OCI-LY7 (cell line): ENCODE measurements around the gene PGA5. TPM values are rescaled to one million over a fixed set of nuclear protein-coding genes. Genes with fewer than 3 reads are reported as not detected.

Experiments used
- BruUV-seq: library from RNA; stranded (reverse); fragments of 400-500 nt; replicated peaks from 2 replicates; lab custom pipeline; 2021; lab: Mats Ljungman, UMichigan
- CTCF ChIA-PET: fragments of 300-600 bp; sonication (Branson Sonifier 250); formaldehyde crosslinking; loops from one replicate; lab custom pipeline; 2022; ENCODE audit warnings: antibody characterized with exemption; ENCODE audit not compliant: unreplicated experiment; lab: Charles Lee
- POLR2A ChIA-PET: fragments of 300-600 bp; sonication (Branson Sonifier 250); formaldehyde crosslinking; loops from one replicate; lab custom pipeline; 2022; ENCODE audit warnings: antibody characterized with exemption; lab: Charles Lee
- DNase-seq: peaks from one replicate; pipeline ENCODE4 v3.0.0-alpha.2; 2015; ENCODE audit warnings: low spot score
- H2AFZ ChIP-seq: fragments of 200-600 bp; sonication (generic), shearing (Covaris generic); 2 replicates; pipeline ENCODE4 v1.6.1; 2014; ENCODE audit warnings: mild to moderate bottlenecking, antibody characterized with exemption, low read length, moderate library complexity
- H3K27ac ChIP-seq: fragments of 200-600 bp; sonication (generic); 2 replicates; pipeline ENCODE4 v1.5.1; 2014; ENCODE audit warnings: mixed run types, low read depth, mild to moderate bottlenecking, moderate library complexity, low read length, inconsistent platforms; ENCODE audit not compliant: poor library complexity, severe bottlenecking
- H3K36me3 ChIP-seq: fragments of 200-600 bp; sonication (generic); 2 replicates; pipeline ENCODE4 v1.6.1; 2014; ENCODE audit warnings: mild to moderate bottlenecking, antibody characterized with exemption, low read length, moderate library complexity, mixed read lengths; ENCODE audit not compliant: insufficient read depth
- H3K4me1 ChIP-seq: fragments of 200-600 bp; sonication (generic); 2 replicates; pipeline ENCODE4 v1.5.1; 2014; ENCODE audit warnings: mild to moderate bottlenecking, low read length; ENCODE audit not compliant: insufficient read depth, poor library complexity, severe bottlenecking
- H3K4me2 ChIP-seq: fragments of 200-600 bp; sonication (generic); 2 replicates; pipeline ENCODE4 v1.6.1; 2014; ENCODE audit warnings: mild to moderate bottlenecking, low read length
- H3K4me3 ChIP-seq: fragments of 200-600 bp; sonication (generic); 2 replicates; pipeline ENCODE4 v1.5.1; 2014; ENCODE audit warnings: mild to moderate bottlenecking, low read depth, low read length; ENCODE audit not compliant: poor library complexity, severe bottlenecking
- H3K79me2 ChIP-seq: fragments of 200-600 bp; sonication (generic); 2 replicates; pipeline ENCODE4 v1.6.1; 2016; ENCODE audit warnings: low read depth, mild to moderate bottlenecking, low read length, moderate library complexity, mixed read lengths; ENCODE audit not compliant: insufficient read depth
- H3K9me2 ChIP-seq: fragments of 200-600 bp; sonication (generic); 2 replicates; pipeline ENCODE4 v1.6.1; 2016; ENCODE audit warnings: mild to moderate bottlenecking, low read length, mixed read lengths; ENCODE audit not compliant: insufficient read depth
- H3K9me3 ChIP-seq: fragments of 200-600 bp; sonication (generic); 2 replicates; pipeline ENCODE4 v1.6.1; 2014; ENCODE audit warnings: mild to moderate bottlenecking, mixed run types, low read length, mixed read lengths
- H4K20me1 ChIP-seq: fragments of 200-600 bp; sonication (generic); 2 replicates; pipeline ENCODE4 v1.6.1; 2014; ENCODE audit warnings: mild to moderate bottlenecking, antibody characterized with exemption, low read length, moderate library complexity, mixed read lengths; ENCODE audit not compliant: insufficient read depth
- CTCF ChIP-seq: fragments of 200-600 bp; sonication (generic); conservative IDR thresholded peaks from 2 replicates; pipeline ENCODE4 v1.5.1; 2014; ENCODE audit warnings: mild to moderate bottlenecking, antibody characterized with exemption, low read length, moderate library complexity, mixed read lengths
- EZH2phosphoT487 ChIP-seq: fragments of 200-600 bp; sonication (generic); IDR thresholded peaks from 2 replicates; pipeline ENCODE4 v1.6.1; 2018; ENCODE audit warnings: low read depth, borderline replicate concordance, mild to moderate bottlenecking, mixed run types, antibody characterized with exemption, low read length, moderate library complexity, mixed read lengths
- intact Hi-C: fragments of 100-400 bp; cut with micrococcal nuclease; formaldehyde crosslinking; loops from one replicate; pipeline ENCODE4 v1.10.0; 2022; ENCODE audit not compliant: unreplicated experiment
- total RNA-seq, 2 experiments: library from RNA; depleted of rRNA in 1 of 2; stranded (reverse); fragments of >200 nt in 1 of 2; shearing (Covaris generic) in 1 of 2; gene quantifications; 2 replicates each; pipeline ENCODE4 v1.2.3, GENCODE V29; 2014 to 2022

The PGA5 gene
- total RNA-seq, 2 experiments from 2014 or later: not detected

- no TSS peak for BruUV-seq
- Histone ChIP-seq H4K20me1 (no peaks in the 10 kb centered on the region), H3K4me1 (peaks cover 24% of the 10 kb centered on the region), H3K9me3 (no peaks in the 10 kb centered on the region), H3K36me3 (peaks cover 38% of the 10 kb centered on the region), H2AFZ (no peak overlapping the region), H3K27ac (no peak overlapping the region), H3K79me2 (no peaks in the 10 kb centered on the region), H3K4me3 (peak overlapping the region; percentile 68), H3K4me2 (peak overlapping the region; percentile 82), H3K9me2 (no peaks in the 10 kb centered on the region)
- TF ChIP-seq EZH2phosphoT487 (no peak), CTCF (no peak)
- ChIA-PET POLR2A (interaction anchor here (0.9 to 1.4 kb wide), 2 partner anchors 40 to 67 kb away, joined by 3 to 5 read pairs; partner anchors contain the start of gene TMEM138), CTCF (no interaction called here)
- no peak for DNase-seq
- intact Hi-C loops: no loop called here
These were observed 54.6 kb downstream of the PGA5 start for GRCh38 chr11:61295596-61295926.

- Histone ChIP-seq H3K9me3 (no peaks in the 10 kb centered on the region), H3K9me2 (no peaks in the 10 kb centered on the region), H3K36me3 (peaks cover 55% of the 10 kb centered on the region), H3K79me2 (no peaks in the 10 kb centered on the region), H3K4me1 (peaks cover 24% of the 10 kb centered on the region), H2AFZ (no peak overlapping the region), H3K4me2 (no peak overlapping the region), H3K4me3 (no peak overlapping the region), H3K27ac (no peak overlapping the region), H4K20me1 (no peaks in the 10 kb centered on the region; the same call in 1 of the 2 replicates)
- intact Hi-C loops: no loop called here
- ChIA-PET POLR2A (interaction anchor here (0.6 kb wide), 1 partner anchor 9 kb away, joined by 7 read pairs; no protein-coding TSS in a partner anchor), CTCF (no interaction called here)
- BruUV-seq: no TSS peak
- DNase-seq: no peak
- TF ChIP-seq EZH2phosphoT487 (no peak), CTCF (no peak)
These were observed 56.4 kb downstream of the PGA5 start for GRCh38 chr11:61297341-61297740.

GRCh38 chr11:61297746-61298145 lies 56.8 kb downstream of the PGA5 start:
- Histone ChIP-seq H3K9me3 (no peaks in the 10 kb centered on the region), H4K20me1 (no peaks in the 10 kb centered on the region; the same call in 1 of the 2 replicates), H3K4me1 (peaks cover 24% of the 10 kb centered on the region), H3K9me2 (no peaks in the 10 kb centered on the region), H3K4me3 (no peak overlapping the region), H3K36me3 (peaks cover 59% of the 10 kb centered on the region), H3K79me2 (no peaks in the 10 kb centered on the region), H3K4me2 (no peak overlapping the region), H2AFZ (no peak overlapping the region), H3K27ac (no peak overlapping the region)
- TF ChIP-seq CTCF: no peak
- no peak for TF ChIP-seq EZH2phosphoT487
- intact Hi-C loops: no loop called here
- BruUV-seq: no TSS peak
- POLR2A ChIA-PET: interaction anchor here (0.6 kb wide), 1 partner anchor 10 kb away, joined by 7 read pairs; no protein-coding TSS in a partner anchor
- CTCF ChIA-PET: no interaction called here
- no peak for DNase-seq
